NOMO-1 treated with dmso at 0.1 percent for 144 hours (cell line): ENCODE data around the gene FADD.
A peak's percentile ranks its signal among the peaks of the same experiment; 100 is the strongest.

Source experiments
- DNase-seq: peaks from one replicate; lab custom pipeline; 2025; ENCODE audit not compliant: unreplicated experiment; lab: John Stamatoyannopoulos, UW

Gene FADD

GRCh38 chr11:70202920-70203750 lies at the start of gene FADD:
Gene FADD (plus strand): TSS chr11:70203296. CDS start chr11:70203460, 164 bp downstream.
- DNase-seq, result peak; percentile 89

GRCh38 chr11:70155386-70155785 lies 47.7 kb upstream of the FADD start:
- DNase-seq, result no peak

- DNase-seq, result no peak
Observed at GRCh38 chr11:70156291-70157037, 46.6 kb upstream of the FADD start.

GRCh38 chr11:70158201-70158600 lies 44.9 kb upstream of the FADD start:
- no peak for DNase-seq

GRCh38 chr11:70158757-70159389 lies 44.2 kb upstream of the FADD start:
- no peak for DNase-seq

- no peak for DNase-seq
Observed at GRCh38 chr11:70159627-70160570, 43.2 kb upstream of the FADD start.

- DNase-seq, result no peak
Observed at GRCh38 chr11:70161043-70161625, 42.0 kb upstream of the FADD start.

GRCh38 chr11:70164705-70165104 lies 38.4 kb upstream of the FADD start:
- DNase-seq, result no peak

GRCh38 chr11:70167120-70167519 lies 36.0 kb upstream of the FADD start:
- DNase-seq, result no peak

GRCh38 chr11:70167723-70168404 lies 35.2 kb upstream of the FADD start:
- no peak for DNase-seq

- no peak for DNase-seq
Observed at GRCh38 chr11:70168405-70168754, 34.7 kb upstream of the FADD start.

- DNase-seq, result no peak
Observed at GRCh38 chr11:70169127-70169526, 34.0 kb upstream of the FADD start.

GRCh38 chr11:70169632-70170031 lies 33.5 kb upstream of the FADD start:
- no peak for DNase-seq

- no peak for DNase-seq
Observed at GRCh38 chr11:70170596-70171210, 32.4 kb upstream of the FADD start.

- no peak for DNase-seq
Observed at GRCh38 chr11:70173018-70173417, 30.1 kb upstream of the FADD start.

GRCh38 chr11:70174547-70175235 lies 28.4 kb upstream of the FADD start:
- no peak for DNase-seq

- DNase-seq, result no peak
Observed at GRCh38 chr11:70175236-70175698, 27.8 kb upstream of the FADD start.

GRCh38 chr11:70176940-70177689 lies 26.0 kb upstream of the FADD start:
- DNase-seq, result no peak
